SK-N-SH treated with all-trans-retinoic acid at 6 μM for 48 hours (cell line): Measurements from ENCODE around the gene KLHL3.

Experiments
- ATAC-seq: fragments of 200-7000 bp; cut with Tn5 transposase; 3 replicates; pipeline ENCODE4 v1.9.1; 2020; ENCODE audit warnings: mild to moderate bottlenecking, moderate library complexity
- ARNTL ChIP-seq: fragments of 450-650 bp; formaldehyde crosslinking; IDR thresholded peaks from 2 replicates; pipeline ENCODE4 v1.5.0; 2020; ENCODE audit warnings: low read depth, mild to moderate bottlenecking, moderate library complexity, borderline replicate concordance
- BACH2 ChIP-seq: fragments of 250-450 bp; sonication (Bioruptor Pico); IDR thresholded peaks from 2 replicates; pipeline ENCODE4 v1.9.0; 2021; ENCODE audit warnings: mild to moderate bottlenecking, borderline replicate concordance
- CSDC2 ChIP-seq: fragments of 250-450 bp; sonication (Bioruptor Pico); IDR thresholded peaks from 2 replicates; pipeline ENCODE4 v1.5.0; 2020; ENCODE audit warnings: mild to moderate bottlenecking, moderate library complexity
- ESRRG ChIP-seq: fragments of 250-450 bp; sonication (Bioruptor Pico); IDR thresholded peaks from 2 replicates; pipeline ENCODE4 v1.6.1; 2021; ENCODE audit warnings: mild to moderate bottlenecking
- OSR1 ChIP-seq: fragments of 250-450 bp; sonication (Bioruptor Pico); IDR thresholded peaks from 2 replicates; pipeline ENCODE4 v1.8.0; 2022; ENCODE audit warnings: moderate library complexity, mild to moderate bottlenecking, inconsistent platforms
- POU6F1 ChIP-seq: fragments of 250-450 bp; sonication (Bioruptor Pico); IDR thresholded peaks from 2 replicates; pipeline ENCODE4 v1.8.0; 2021; ENCODE audit warnings: low read depth, mild to moderate bottlenecking, moderate library complexity, borderline replicate concordance
- RARB ChIP-seq: fragments of 250-450 bp; sonication (Bioruptor Pico); IDR thresholded peaks from 2 replicates; pipeline ENCODE4 v1.8.0; 2021; ENCODE audit warnings: mild to moderate bottlenecking, moderate library complexity
- SNAI2 ChIP-seq: fragments of 250-450 bp; sonication (Bioruptor Pico); IDR thresholded peaks from 2 replicates; pipeline ENCODE4 v1.5.0; 2020; ENCODE audit warnings: mild to moderate bottlenecking, moderate library complexity
- TCF4 ChIP-seq: fragments of 250-450 bp; sonication (Bioruptor Pico); IDR thresholded peaks from 2 replicates; pipeline ENCODE4 v1.8.0; 2021; ENCODE audit warnings: mild to moderate bottlenecking, moderate library complexity, borderline replicate concordance
- ZC3H10 ChIP-seq: fragments of 250-450 bp; sonication (Bioruptor Pico); IDR thresholded peaks from 2 replicates; pipeline ENCODE4 v1.5.1; 2021; ENCODE audit warnings: mild to moderate bottlenecking, moderate library complexity
- ZFP3 ChIP-seq: fragments of 250-450 bp; sonication (Bioruptor Pico); IDR thresholded peaks from 2 replicates; pipeline ENCODE4 v1.5.0; 2020; ENCODE audit warnings: mild to moderate bottlenecking, moderate library complexity
- ZFP30 ChIP-seq: fragments of 450-650 bp; formaldehyde crosslinking; IDR thresholded peaks from 2 replicates; pipeline ENCODE4 v1.5.0; 2022; ENCODE audit warnings: mild to moderate bottlenecking, moderate library complexity
- ZNF565 ChIP-seq: fragments of 450-650 bp; formaldehyde crosslinking; conservative IDR thresholded peaks from 2 replicates; pipeline ENCODE4 v1.5.0; 2020; ENCODE audit warnings: low read depth, mild to moderate bottlenecking, moderate library complexity
- ZNF70 ChIP-seq: fragments of 450-650 bp; formaldehyde crosslinking; IDR thresholded peaks from 2 replicates; pipeline ENCODE4 v1.5.0; 2020; ENCODE audit warnings: mild to moderate bottlenecking, moderate library complexity
- ZNF8 ChIP-seq: fragments of 450-650 bp; formaldehyde crosslinking; IDR thresholded peaks from 2 replicates; pipeline ENCODE4 v1.5.0; 2020; ENCODE audit warnings: mild to moderate bottlenecking, moderate library complexity
- TF ChIP-seq, protein P1 (sequence below): fragments of 250-450 bp; sonication (Bioruptor Pico); IDR thresholded peaks from 2 replicates; pipeline ENCODE4 v1.5.1; 2020; ENCODE audit warnings: low read depth, mild to moderate bottlenecking, moderate library complexity
- TF ChIP-seq, protein P2 (sequence below): fragments of 250-450 bp; sonication (Bioruptor Pico); IDR thresholded peaks from 2 replicates; pipeline ENCODE4 v1.5.1; 2021; ENCODE audit warnings: mild to moderate bottlenecking, moderate library complexity

Gene KLHL3

DNA sequence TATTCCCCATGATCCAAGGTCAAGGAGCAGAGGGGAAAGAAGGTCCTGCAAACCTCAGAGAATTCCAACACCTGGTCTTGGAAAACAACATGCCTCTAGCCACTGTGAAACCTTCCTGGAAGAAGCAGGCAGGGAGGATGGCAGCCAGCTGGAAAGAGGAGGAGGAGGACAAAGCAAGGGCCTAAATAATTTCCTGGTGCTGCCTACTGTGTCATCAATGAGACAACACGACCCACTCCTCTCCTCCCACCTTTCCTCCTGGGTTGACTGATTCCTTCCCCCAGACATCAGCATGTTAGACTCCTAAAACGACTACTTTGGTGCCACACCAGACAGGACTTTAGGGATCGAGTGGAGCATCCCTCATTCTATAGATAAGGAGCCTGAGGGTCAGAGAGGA, 78.8 kb downstream of the KLHL3 start:
- TF ChIP-seq RARB (CRISPR knock-in tag) (no peak), ZNF8 (CRISPR knock-in tag) (no peak), CSDC2 (CRISPR knock-in tag) (no peak), ARNTL (CRISPR knock-in tag) (no peak), ESRRG (no peak), ZNF565 (CRISPR knock-in tag) (no peak), ZNF70 (no peak)
- TF ChIP-seq, protein P1, sequence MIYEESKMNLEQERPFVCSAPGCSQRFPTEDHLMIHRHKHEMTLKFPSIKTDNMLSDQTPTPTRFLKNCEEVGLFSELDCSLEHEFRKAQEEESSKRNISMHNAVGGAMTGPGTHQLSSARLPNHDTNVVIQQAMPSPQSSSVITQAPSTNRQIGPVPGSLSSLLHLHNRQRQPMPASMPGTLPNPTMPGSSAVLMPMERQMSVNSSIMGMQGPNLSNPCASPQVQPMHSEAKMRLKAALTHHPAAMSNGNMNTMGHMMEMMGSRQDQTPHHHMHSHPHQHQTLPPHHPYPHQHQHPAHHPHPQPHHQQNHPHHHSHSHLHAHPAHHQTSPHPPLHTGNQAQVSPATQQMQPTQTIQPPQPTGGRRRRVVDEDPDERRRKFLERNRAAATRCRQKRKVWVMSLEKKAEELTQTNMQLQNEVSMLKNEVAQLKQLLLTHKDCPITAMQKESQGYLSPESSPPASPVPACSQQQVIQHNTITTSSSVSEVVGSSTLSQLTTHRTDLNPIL (CRISPR knock-in tag), result no peak
- TF ChIP-seq, protein P2, sequence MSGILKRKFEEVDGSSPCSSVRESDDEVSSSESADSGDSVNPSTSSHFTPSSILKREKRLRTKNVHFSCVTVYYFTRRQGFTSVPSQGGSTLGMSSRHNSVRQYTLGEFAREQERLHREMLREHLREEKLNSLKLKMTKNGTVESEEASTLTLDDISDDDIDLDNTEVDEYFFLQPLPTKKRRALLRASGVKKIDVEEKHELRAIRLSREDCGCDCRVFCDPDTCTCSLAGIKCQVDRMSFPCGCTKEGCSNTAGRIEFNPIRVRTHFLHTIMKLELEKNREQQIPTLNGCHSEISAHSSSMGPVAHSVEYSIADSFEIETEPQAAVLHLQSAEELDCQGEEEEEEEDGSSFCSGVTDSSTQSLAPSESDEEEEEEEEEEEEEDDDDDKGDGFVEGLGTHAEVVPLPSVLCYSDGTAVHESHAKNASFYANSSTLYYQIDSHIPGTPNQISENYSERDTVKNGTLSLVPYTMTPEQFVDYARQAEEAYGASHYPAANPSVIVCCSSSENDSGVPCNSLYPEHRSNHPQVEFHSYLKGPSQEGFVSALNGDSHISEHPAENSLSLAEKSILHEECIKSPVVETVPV (CRISPR knock-in tag), result no peak
- no peak for ATAC-seq

GRCh38 chr5:137656558-137656957, 79.3 kb downstream of the KLHL3 start:
- TF ChIP-seq ARNTL (CRISPR knock-in tag) (no peak), ZFP30 (CRISPR knock-in tag) (no peak), POU6F1 (CRISPR knock-in tag) (no peak), RARB (CRISPR knock-in tag) (no peak)
- TF ChIP-seq, protein P2 (CRISPR knock-in tag), result no peak
- ATAC-seq, result no peak

DNA sequence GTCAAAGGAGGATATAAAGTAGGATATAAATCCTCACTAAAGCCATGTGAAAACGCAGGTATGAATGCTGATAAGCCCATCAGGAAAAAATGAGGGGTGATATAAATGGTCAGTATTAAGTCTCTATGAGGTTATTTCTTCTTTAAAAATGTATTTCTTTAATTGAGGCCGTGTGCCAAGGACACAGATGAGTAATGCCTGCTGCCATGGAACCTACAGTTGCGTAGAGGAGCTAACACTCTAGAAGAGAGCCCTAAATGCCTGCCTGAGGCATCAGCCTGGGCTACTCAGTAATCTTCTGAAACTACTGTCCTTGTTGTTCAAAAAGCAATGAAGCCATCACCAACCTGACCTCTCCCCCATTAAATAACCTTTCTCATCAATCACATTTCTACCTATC, 84.9 kb downstream of the KLHL3 start:
- TF ChIP-seq CSDC2 (CRISPR knock-in tag), result no peak
- no peak for TF ChIP-seq BACH2 (CRISPR knock-in tag)
- TF ChIP-seq RARB (CRISPR knock-in tag), result no peak
- TF ChIP-seq ZNF70, result no peak
- no peak for TF ChIP-seq POU6F1 (CRISPR knock-in tag)
- no peak for TF ChIP-seq OSR1
- TF ChIP-seq ZC3H10, result no peak
- TF ChIP-seq, protein P1 (CRISPR knock-in tag), result no peak
- no peak for TF ChIP-seq ZNF8 (CRISPR knock-in tag)
- TF ChIP-seq TCF4 (CRISPR knock-in tag), result no peak
- no peak for TF ChIP-seq ZFP30 (CRISPR knock-in tag)
- no peak for TF ChIP-seq ZNF565 (CRISPR knock-in tag)
- ATAC-seq, result peak; percentile 54

DNA sequence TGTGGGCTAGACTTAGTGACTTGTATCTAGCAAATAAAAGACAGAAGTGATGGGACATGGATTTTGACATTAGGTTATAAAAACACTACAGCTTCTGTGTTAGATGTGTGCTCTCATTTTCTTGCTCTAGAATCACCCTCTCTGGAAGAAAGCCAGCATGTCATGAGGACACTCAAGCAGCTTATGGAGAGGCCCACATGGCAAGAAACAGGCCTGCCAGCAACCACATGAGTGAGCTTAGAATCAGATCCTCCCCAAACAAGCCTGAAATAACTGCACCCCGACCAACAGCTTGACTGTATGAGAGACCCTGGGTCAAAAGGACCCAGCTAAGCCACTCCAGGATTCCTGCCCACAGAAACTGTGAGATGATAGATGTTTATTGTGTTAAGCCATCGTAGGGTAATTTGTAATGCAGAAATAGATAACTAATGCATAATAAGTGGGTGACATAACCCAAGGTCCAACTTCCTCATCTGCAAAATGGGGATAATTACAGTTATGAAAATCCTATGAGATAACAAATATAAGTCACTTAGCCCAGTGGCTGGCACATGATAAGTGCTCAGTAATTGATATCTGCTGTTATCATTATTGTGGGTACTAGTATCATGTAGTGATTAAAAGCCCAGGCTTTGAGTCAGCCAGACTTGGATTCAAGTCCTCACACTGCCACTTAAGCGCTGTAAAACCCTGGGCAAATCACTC, 86.5 kb downstream of the KLHL3 start:
- ATAC-seq, result no peak
- TF ChIP-seq OSR1 (no peak), ZFP3 (CRISPR knock-in tag) (no peak), POU6F1 (CRISPR knock-in tag) (no peak), RARB (CRISPR knock-in tag) (no peak), ZFP30 (CRISPR knock-in tag) (no peak), ESRRG (no peak), CSDC2 (CRISPR knock-in tag) (no peak), SNAI2 (no peak), ZC3H10 (no peak), BACH2 (CRISPR knock-in tag) (no peak)
- TF ChIP-seq, protein P1 (CRISPR knock-in tag), result no peak
